Osteoblast (primary cell): ENCODE results near the gene SPOCD1. TPM values are rescaled to one million over a fixed set of nuclear protein-coding genes. Genes with fewer than 3 reads are reported as not detected.
A peak's percentile ranks its signal among the peaks of the same experiment; 100 is the strongest.

Experiments used
- DNase-seq: peaks from one replicate; pipeline ENCODE4 v3.0.0; 2011; ENCODE audit warnings: low spot score, mixed read lengths; ENCODE audit not compliant: insufficient read length; ENCODE audit errors: missing footprints
- H2AFZ ChIP-seq: 2 replicates; pipeline ENCODE4 v1.6.0; 2011; ENCODE audit warnings: mild to moderate bottlenecking, low read length
- H3K27ac ChIP-seq: 2 replicates; pipeline ENCODE4 v1.5.1; 2011; ENCODE audit warnings: mild to moderate bottlenecking, low read depth, low read length, moderate library complexity
- H3K27me3 ChIP-seq: 2 replicates; pipeline ENCODE4 v1.6.0; 2012; ENCODE audit warnings: mild to moderate bottlenecking, control low read depth, inconsistent platforms, low read length, moderate library complexity; ENCODE audit not compliant: insufficient read depth
- H3K36me3 ChIP-seq: 2 replicates; pipeline ENCODE4 v1.5.1; 2011; ENCODE audit warnings: mild to moderate bottlenecking, low read length, control low read depth, moderate library complexity; ENCODE audit not compliant: insufficient read depth
- H3K4me1 ChIP-seq: 2 replicates; pipeline ENCODE4 v1.5.1; 2011; ENCODE audit warnings: mild to moderate bottlenecking, low read length, control low read depth, moderate library complexity; ENCODE audit not compliant: insufficient read depth
- H3K4me2 ChIP-seq: 2 replicates; pipeline ENCODE4 v1.6.0; 2011; ENCODE audit warnings: mild to moderate bottlenecking, low read length; ENCODE audit not compliant: insufficient read depth
- H3K4me3 ChIP-seq: fragments of 200-600 bp; sonication (generic); 3 replicates; pipeline ENCODE4 v1.5.1; 2012; ENCODE audit warnings: mild to moderate bottlenecking, low read length, inconsistent platforms; ENCODE audit not compliant: insufficient read depth
- H3K79me2 ChIP-seq: 2 replicates; pipeline ENCODE4 v1.6.0; 2012; ENCODE audit warnings: mild to moderate bottlenecking, low read length, control low read depth, inconsistent platforms; ENCODE audit not compliant: insufficient read depth
- H3K9me3 ChIP-seq: 2 replicates; pipeline ENCODE4 v1.5.1; 2011; ENCODE audit warnings: low read depth, low read length, control low read depth
- H4K20me1 ChIP-seq: 2 replicates; pipeline ENCODE4 v1.6.0; 2012; ENCODE audit warnings: mild to moderate bottlenecking, low read length, control low read depth; ENCODE audit not compliant: insufficient read depth
- total RNA-seq: library from RNA; depleted of rRNA; stranded (reverse); fragments of >200 nt; gene quantifications from 2 replicates; pipeline ENCODE4 v1.2.3, GENCODE V29; 2012
- TF ChIP-seq, protein P1 (sequence below): IDR thresholded peaks from 2 replicates; pipeline ENCODE4 v1.5.1; 2011; ENCODE audit warnings: mild to moderate bottlenecking, low read depth, low read length, moderate library complexity; ENCODE audit errors: extremely low read depth

SPOCD1 gene
- total RNA-seq, 1 donor = 58.6 TPM

DNA sequence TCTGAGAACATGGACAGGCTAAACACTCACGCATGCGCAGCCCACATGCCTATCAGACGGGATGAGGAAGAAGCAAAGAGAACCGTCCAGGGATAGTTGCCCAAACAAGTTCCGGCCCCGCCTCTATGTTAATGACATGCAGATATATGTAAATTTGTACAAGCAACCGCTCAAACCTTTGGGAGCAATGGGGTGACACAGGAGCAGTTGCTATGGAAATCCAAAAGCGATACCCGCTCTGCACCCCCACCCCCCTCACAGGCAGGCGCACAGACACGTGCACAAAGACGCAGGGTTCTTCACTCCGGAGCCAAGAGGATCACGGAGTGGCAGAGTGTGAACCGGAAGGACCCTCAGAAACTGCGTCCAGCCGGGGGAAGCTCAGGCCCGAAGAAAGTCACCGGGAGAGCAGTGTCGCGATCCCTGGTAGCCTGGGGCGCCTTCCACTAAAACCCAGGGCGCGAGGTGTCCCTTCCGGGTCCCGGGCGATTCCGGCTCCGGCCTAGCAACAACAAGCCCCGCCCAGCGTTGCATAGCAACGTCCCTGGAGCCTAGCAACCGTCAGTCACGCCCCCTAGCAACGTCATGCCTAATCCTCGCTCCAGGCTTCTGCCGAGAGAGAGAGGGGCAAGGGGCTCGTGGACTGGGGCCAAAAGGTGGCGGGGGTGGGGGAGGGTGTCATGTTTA lies 27.5 kb downstream of the SPOCD1 start:
- H3K4me1 ChIP-seq = peaks cover 29% of the 10 kb centered on the region
- H3K4me3 ChIP-seq = peak overlapping the region; percentile 81
- no peaks in the 10 kb centered on the region for H3K9me3 ChIP-seq
- TF ChIP-seq, protein P1, sequence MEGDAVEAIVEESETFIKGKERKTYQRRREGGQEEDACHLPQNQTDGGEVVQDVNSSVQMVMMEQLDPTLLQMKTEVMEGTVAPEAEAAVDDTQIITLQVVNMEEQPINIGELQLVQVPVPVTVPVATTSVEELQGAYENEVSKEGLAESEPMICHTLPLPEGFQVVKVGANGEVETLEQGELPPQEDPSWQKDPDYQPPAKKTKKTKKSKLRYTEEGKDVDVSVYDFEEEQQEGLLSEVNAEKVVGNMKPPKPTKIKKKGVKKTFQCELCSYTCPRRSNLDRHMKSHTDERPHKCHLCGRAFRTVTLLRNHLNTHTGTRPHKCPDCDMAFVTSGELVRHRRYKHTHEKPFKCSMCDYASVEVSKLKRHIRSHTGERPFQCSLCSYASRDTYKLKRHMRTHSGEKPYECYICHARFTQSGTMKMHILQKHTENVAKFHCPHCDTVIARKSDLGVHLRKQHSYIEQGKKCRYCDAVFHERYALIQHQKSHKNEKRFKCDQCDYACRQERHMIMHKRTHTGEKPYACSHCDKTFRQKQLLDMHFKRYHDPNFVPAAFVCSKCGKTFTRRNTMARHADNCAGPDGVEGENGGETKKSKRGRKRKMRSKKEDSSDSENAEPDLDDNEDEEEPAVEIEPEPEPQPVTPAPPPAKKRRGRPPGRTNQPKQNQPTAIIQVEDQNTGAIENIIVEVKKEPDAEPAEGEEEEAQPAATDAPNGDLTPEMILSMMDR = no peak
- H3K4me2 ChIP-seq = peak overlapping the region; percentile 93
- H2AFZ ChIP-seq = peak overlapping the region; percentile 88
- H3K79me2 ChIP-seq = peaks cover 8% of the 10 kb centered on the region
- peak; percentile 97 for DNase-seq
- peaks cover 22% of the 10 kb centered on the region for H4K20me1 ChIP-seq
- no peaks in the 10 kb centered on the region for H3K27me3 ChIP-seq
- peak overlapping the region; percentile 94 for H3K27ac ChIP-seq
- H3K36me3 ChIP-seq = peaks cover 28% of the 10 kb centered on the region

DNA sequence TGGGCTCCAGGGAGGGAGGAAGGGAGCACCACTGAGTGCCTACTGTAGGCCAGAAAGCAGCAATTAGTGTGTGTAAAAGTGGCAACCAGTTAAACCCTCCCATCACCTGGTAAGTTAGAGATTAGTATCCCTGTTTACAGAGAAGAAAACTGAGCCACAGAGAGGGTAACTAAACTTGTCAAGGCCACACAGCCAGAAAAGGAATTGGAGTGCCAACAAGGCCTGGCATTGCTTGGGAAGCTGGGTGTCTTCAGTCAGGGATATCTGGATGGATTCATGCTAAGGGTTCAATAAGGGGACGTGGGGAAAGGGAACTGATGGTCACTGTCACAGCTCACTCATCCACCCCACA lies 28.1 kb downstream of the SPOCD1 start:
- peak overlapping the region; percentile 94 for H3K27ac ChIP-seq
- peak overlapping the region; percentile 81 for H3K4me3 ChIP-seq
- TF ChIP-seq, protein P1 = no peak

GRCh38 chr1:31787261-31787660 lies 28.6 kb downstream of the SPOCD1 start:
- H3K4me2 ChIP-seq = no peak overlapping the region
- H3K4me1 ChIP-seq = peaks cover 29% of the 10 kb centered on the region
- peaks cover 18% of the 10 kb centered on the region for H3K36me3 ChIP-seq
- H3K79me2 ChIP-seq = no peaks in the 10 kb centered on the region
- H3K4me3 ChIP-seq = no peak overlapping the region
- no peak overlapping the region for H3K27ac ChIP-seq
- H2AFZ ChIP-seq = no peak overlapping the region
- DNase-seq = no peak
- no peaks in the 10 kb centered on the region for H3K27me3 ChIP-seq
- peaks cover 19% of the 10 kb centered on the region for H4K20me1 ChIP-seq
- TF ChIP-seq, protein P1 = no peak
- no peaks in the 10 kb centered on the region for H3K9me3 ChIP-seq

More for the DNA sequence above, 28.1 kb downstream of the SPOCD1 start:
- no peaks in the 10 kb centered on the region for H3K9me3 ChIP-seq
- peaks cover 29% of the 10 kb centered on the region for H3K4me1 ChIP-seq
- H4K20me1 ChIP-seq = peaks cover 19% of the 10 kb centered on the region
- H3K4me2 ChIP-seq = peak overlapping the region; percentile 93
- peak overlapping the region; percentile 88 for H2AFZ ChIP-seq
- no peak for DNase-seq
- H3K36me3 ChIP-seq = peaks cover 23% of the 10 kb centered on the region
- no peaks in the 10 kb centered on the region for H3K27me3 ChIP-seq
- H3K79me2 ChIP-seq = peaks cover 3% of the 10 kb centered on the region

- no peak overlapping the region for H3K4me3 ChIP-seq
- no peak overlapping the region for H2AFZ ChIP-seq
- DNase-seq = peak; percentile 27
- TF ChIP-seq, protein P1 = no peak
- H3K4me1 ChIP-seq = peaks cover 26% of the 10 kb centered on the region
- no peaks in the 10 kb centered on the region for H3K79me2 ChIP-seq
- no peak overlapping the region for H3K27ac ChIP-seq
- no peak overlapping the region for H3K4me2 ChIP-seq
- H3K9me3 ChIP-seq = no peaks in the 10 kb centered on the region
- H3K36me3 ChIP-seq = peaks cover 11% of the 10 kb centered on the region
- no peaks in the 10 kb centered on the region for H3K27me3 ChIP-seq
- H4K20me1 ChIP-seq = peaks cover 12% of the 10 kb centered on the region
These were observed 29.3 kb downstream of the SPOCD1 start for GRCh38 chr1:31786366-31787060.
